Measurements from ENCODE around the gene OR2T2. TPM values are rescaled to one million over a fixed set of nuclear protein-coding genes. Genes with fewer than 3 reads are reported as not detected.
"Not testable (repeated sequence)": the region's sequence is repeated elsewhere in the genome, so short reads cannot be mapped to it uniquely, and the experiment has no call there.

OR2T2 gene
- total RNA-seq, 1 donor from 2014 or later: not detected

DNA sequence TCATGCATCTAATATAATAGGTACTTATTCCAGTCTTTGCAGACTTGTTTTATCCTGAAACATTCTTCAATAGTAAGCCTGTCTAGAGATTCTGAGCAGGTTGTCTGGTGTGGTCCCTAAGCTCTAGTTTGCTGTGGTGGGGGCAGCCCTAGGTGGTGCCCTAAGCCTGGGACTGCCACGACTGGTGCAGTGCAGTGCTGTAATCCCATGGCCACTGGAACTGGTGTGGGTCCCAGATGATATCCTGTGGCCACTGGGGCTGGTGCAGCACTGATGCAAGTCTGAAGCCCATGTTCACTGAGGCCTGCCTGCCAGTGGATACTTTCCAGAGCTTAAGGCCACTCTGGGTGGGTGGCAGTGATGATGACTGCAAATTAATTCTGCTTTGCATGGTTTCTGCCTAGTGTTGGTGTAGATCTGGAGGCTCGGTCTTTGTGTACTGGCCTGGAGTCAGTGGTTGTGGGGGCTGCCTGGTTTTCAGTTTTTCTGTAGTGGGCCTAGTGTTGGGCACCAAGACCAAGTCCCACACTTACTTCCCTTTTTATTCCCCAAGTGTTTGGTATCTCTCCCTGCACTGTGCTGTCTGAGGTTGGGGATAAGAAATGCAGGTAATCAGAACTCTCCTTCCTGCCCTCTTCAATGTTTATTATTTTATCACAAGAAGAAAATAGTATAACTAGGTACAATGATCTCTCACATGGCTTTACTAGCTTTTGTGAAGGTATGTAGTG lies 55.0 kb downstream of the OR2T2 start:
- DNase-seq (ENCODE audit: low read depth); H3K27me3 ChIP-seq (ENCODE audit: control insufficient read depth, insufficient read depth, low read length); H3K4me3 ChIP-seq (ENCODE audit: low read depth, low read length); H3K36me3 ChIP-seq (ENCODE audit: control insufficient read depth, insufficient read depth, low read length): not testable (repeated sequence)

Other genes with a start within 250 kb of the OR2T2 start
- not detected in 2 replicates for gene OR2M3, start 248.4 kb upstream of the OR2T2 start, total RNA-seq
- gene OR2M4, start 214.2 kb upstream of the OR2T2 start, total RNA-seq: not detected in 2 replicates
- not detected in 2 replicates for gene OR2T33, start 167.7 kb upstream of the OR2T2 start, total RNA-seq
- not detected in 2 replicates for gene OR2T12, start 142.2 kb upstream of the OR2T2 start, total RNA-seq
- not detected in 2 replicates for gene OR2M7, start 121.1 kb upstream of the OR2T2 start, total RNA-seq
- gene OR14C36, start 96.9 kb upstream of the OR2T2 start, total RNA-seq: not detected in 2 replicates
- not detected in 2 replicates for gene OR2T4, start 84.0 kb upstream of the OR2T2 start, total RNA-seq
- gene OR2T6, start 69.9 kb upstream of the OR2T2 start, total RNA-seq: not detected in 2 replicates
- gene OR2T1, start 42.6 kb upstream of the OR2T2 start, total RNA-seq: not detected in 2 replicates
- gene OR2T3, start 27.7 kb downstream of the OR2T2 start, total RNA-seq: not detected in 2 replicates
- not detected in 2 replicates for gene OR2T5, start 43.0 kb downstream of the OR2T2 start, total RNA-seq
- not detected in 2 replicates for gene OR2G6, start 62.4 kb downstream of the OR2T2 start, total RNA-seq
- not detected in 2 replicates for gene OR2T29, start 117.1 kb downstream of the OR2T2 start, total RNA-seq
- not detected in 2 replicates for gene OR2T34, start 129.1 kb downstream of the OR2T2 start, total RNA-seq
- not detected in 2 replicates for gene OR2T10, start 152.1 kb downstream of the OR2T2 start, total RNA-seq
- not detected in 2 replicates for gene OR2T11, start 189.5 kb downstream of the OR2T2 start, total RNA-seq
- not detected in 2 replicates for gene OR2T35, start 199.6 kb downstream of the OR2T2 start, total RNA-seq
- gene OR2T27, start 209.9 kb downstream of the OR2T2 start, total RNA-seq: not detected in 2 replicates

All from kidney epithelial cell (primary cell).